MM.1S (cell line): Measurements from ENCODE around the gene GNG11.
A peak's percentile ranks its signal among the peaks of the same experiment; 100 is the strongest.

Source experiments
- DNase-seq: peaks from one replicate; pipeline ENCODE4 v3.0.0-alpha.2; 2015
- H2AFZ ChIP-seq: fragments of 300-600 bp; sonication (generic); 2 replicates; pipeline ENCODE4 v1.6.0; 2016; ENCODE audit warnings: antibody characterized with exemption, low read length
- H3F3A ChIP-seq: fragments of 300-600 bp; sonication (generic); 2 replicates; pipeline ENCODE4 v1.6.1; 2016; ENCODE audit warnings: mild to moderate bottlenecking, antibody characterized with exemption, low read length, moderate library complexity, mixed read lengths; ENCODE audit not compliant: insufficient read depth
- H3K27ac ChIP-seq: fragments of 300-600 bp; sonication (generic); 2 replicates; pipeline ENCODE4 v1.5.1; 2016; ENCODE audit warnings: mild to moderate bottlenecking, low read length
- H3K27me3 ChIP-seq: fragments of 300-600 bp; sonication (generic); replicated peaks from 2 replicates; pipeline ENCODE4 v1.6.0; 2016; ENCODE audit warnings: low read length; ENCODE audit not compliant: insufficient read depth
- H3K36me3 ChIP-seq: fragments of 300-600 bp; sonication (generic); replicated peaks from 2 replicates; pipeline ENCODE4 v1.6.1; 2016; ENCODE audit warnings: mild to moderate bottlenecking, low read length, mixed read lengths; ENCODE audit not compliant: insufficient read depth
- H3K4me1 ChIP-seq: fragments of 300-600 bp; sonication (generic); 2 replicates; pipeline ENCODE4 v1.6.1; 2016; ENCODE audit warnings: low read length, mixed read lengths
- H3K4me2 ChIP-seq: fragments of 300-600 bp; sonication (generic); 2 replicates; pipeline ENCODE4 v1.6.0; 2016; ENCODE audit warnings: low read depth, low read length
- H3K4me3 ChIP-seq: fragments of 300-600 bp; sonication (generic); 2 replicates; pipeline ENCODE4 v1.5.1; 2016; ENCODE audit warnings: low read length, mixed read lengths
- H3K79me2 ChIP-seq: fragments of 300-600 bp; sonication (generic); 2 replicates; pipeline ENCODE4 v1.6.1; 2016; ENCODE audit warnings: mixed run types, low read length, mixed read lengths
- H3K9ac ChIP-seq: fragments of 300-600 bp; sonication (generic); 2 replicates; pipeline ENCODE4 v1.6.1; 2016; ENCODE audit warnings: low read length, mixed read lengths
- H3K9me2 ChIP-seq: fragments of 300-600 bp; sonication (generic); replicated peaks from 2 replicates; pipeline ENCODE4 v1.6.1; 2016; ENCODE audit warnings: mild to moderate bottlenecking, low read length, mixed read lengths; ENCODE audit not compliant: insufficient read depth
- H3K9me3 ChIP-seq: fragments of 300-600 bp; sonication (generic); replicated peaks from 2 replicates; pipeline ENCODE4 v1.6.1; 2016; ENCODE audit warnings: mild to moderate bottlenecking, low read length, mixed read lengths; ENCODE audit not compliant: insufficient read depth
- H4K20me1 ChIP-seq: fragments of 300-600 bp; sonication (generic); 2 replicates; pipeline ENCODE4 v1.6.1; 2016; ENCODE audit warnings: mild to moderate bottlenecking, low read length, moderate library complexity, mixed read lengths; ENCODE audit not compliant: insufficient read depth
- EZH2 ChIP-seq: fragments of 300-600 bp; sonication (generic); optimal IDR thresholded peaks from 2 replicates; pipeline ENCODE3; 2017; ENCODE audit warnings: low read depth, mild to moderate bottlenecking, antibody characterized with exemption, low read length, mixed read lengths
- EZH2phosphoT487 ChIP-seq: fragments of 300-600 bp; sonication (generic); IDR thresholded peaks from 2 replicates; pipeline ENCODE4 v1.6.1; 2018; ENCODE audit warnings: antibody characterized with exemption, low read length
- TF ChIP-seq, protein P1 (sequence below): fragments of 300-600 bp; sonication (generic); IDR thresholded peaks from 2 replicates; pipeline ENCODE4 v1.5.1; 2016; ENCODE audit warnings: antibody characterized with exemption, low read length, mixed read lengths

The GNG11 gene

DNA sequence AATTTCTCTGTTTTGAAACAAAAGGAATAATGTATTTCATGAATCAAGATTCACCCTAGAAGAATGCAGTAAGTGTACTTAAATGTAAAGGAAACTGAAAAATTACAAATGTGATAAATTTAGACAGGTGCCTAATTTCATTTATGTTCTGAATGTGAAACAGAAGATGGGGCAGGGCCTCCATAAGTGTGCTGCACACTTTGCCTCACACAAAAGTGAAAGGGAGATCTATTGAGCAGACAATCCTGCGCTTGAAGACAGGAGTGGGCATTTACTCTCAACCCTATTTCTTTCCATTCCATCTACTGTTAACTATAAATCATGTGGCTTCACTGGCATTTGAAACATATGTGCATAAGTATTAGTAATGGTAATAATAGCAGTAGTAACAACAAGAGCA, 36.2 kb downstream of the GNG11 start:
- H4K20me1 ChIP-seq = no peaks in the 10 kb centered on the region
- H3K36me3 ChIP-seq = no peaks in the 10 kb centered on the region
- H2AFZ ChIP-seq = no peak overlapping the region
- H3K9me2 ChIP-seq = no peaks in the 10 kb centered on the region
- peak; percentile 62 for DNase-seq
- no peak overlapping the region for H3K27ac ChIP-seq
- TF ChIP-seq EZH2phosphoT487 (no peak), EZH2 (no peak)
- TF ChIP-seq, protein P1, sequence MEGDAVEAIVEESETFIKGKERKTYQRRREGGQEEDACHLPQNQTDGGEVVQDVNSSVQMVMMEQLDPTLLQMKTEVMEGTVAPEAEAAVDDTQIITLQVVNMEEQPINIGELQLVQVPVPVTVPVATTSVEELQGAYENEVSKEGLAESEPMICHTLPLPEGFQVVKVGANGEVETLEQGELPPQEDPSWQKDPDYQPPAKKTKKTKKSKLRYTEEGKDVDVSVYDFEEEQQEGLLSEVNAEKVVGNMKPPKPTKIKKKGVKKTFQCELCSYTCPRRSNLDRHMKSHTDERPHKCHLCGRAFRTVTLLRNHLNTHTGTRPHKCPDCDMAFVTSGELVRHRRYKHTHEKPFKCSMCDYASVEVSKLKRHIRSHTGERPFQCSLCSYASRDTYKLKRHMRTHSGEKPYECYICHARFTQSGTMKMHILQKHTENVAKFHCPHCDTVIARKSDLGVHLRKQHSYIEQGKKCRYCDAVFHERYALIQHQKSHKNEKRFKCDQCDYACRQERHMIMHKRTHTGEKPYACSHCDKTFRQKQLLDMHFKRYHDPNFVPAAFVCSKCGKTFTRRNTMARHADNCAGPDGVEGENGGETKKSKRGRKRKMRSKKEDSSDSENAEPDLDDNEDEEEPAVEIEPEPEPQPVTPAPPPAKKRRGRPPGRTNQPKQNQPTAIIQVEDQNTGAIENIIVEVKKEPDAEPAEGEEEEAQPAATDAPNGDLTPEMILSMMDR = no peak
- peaks cover 10% of the 10 kb centered on the region for H3F3A ChIP-seq
- H3K9ac ChIP-seq = no peak overlapping the region
- no peak overlapping the region; the same call in 1 of the 2 replicates for H3K4me3 ChIP-seq
- peak overlapping the region; percentile 43 for H3K4me2 ChIP-seq
- no peaks in the 10 kb centered on the region for H3K79me2 ChIP-seq
- peaks cover 32% of the 10 kb centered on the region for H3K4me1 ChIP-seq
- H3K9me3 ChIP-seq = no peaks in the 10 kb centered on the region
- no peaks in the 10 kb centered on the region for H3K27me3 ChIP-seq

DNA sequence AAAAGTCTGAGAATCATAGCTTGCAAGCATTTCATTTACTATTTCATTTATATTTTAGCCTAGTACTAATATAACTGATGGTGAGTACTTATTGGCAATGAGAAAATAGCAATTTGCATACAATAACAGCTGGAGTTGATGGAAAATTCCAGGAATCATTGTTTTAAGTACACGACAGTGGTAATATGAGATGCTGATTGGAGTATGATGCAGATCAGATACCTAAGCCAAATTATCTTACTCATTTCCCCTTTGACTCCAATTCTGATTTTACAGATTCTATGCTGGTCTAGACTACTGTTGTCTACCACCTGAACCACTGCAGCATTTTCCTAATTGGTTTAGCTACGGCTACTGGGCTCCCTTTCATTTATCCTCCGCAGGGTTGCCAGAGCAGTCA, 36.7 kb downstream of the GNG11 start:
- Histone ChIP-seq H3K27ac (no peak overlapping the region), H3K9ac (no peak overlapping the region), H3K27me3 (no peaks in the 10 kb centered on the region), H2AFZ (no peak overlapping the region), H3F3A (peaks cover 14% of the 10 kb centered on the region), H3K4me2 (peak overlapping the region; percentile 43), H3K4me1 (peaks cover 36% of the 10 kb centered on the region), H3K36me3 (no peaks in the 10 kb centered on the region), H4K20me1 (no peaks in the 10 kb centered on the region), H3K9me2 (no peaks in the 10 kb centered on the region), H3K9me3 (no peaks in the 10 kb centered on the region), H3K4me3 (no peak overlapping the region; the same call in 1 of the 2 replicates), H3K79me2 (no peaks in the 10 kb centered on the region)
- no peak for DNase-seq
- TF ChIP-seq, protein P1 = no peak
- no peak for TF ChIP-seq EZH2phosphoT487
- TF ChIP-seq EZH2 = no peak

DNA sequence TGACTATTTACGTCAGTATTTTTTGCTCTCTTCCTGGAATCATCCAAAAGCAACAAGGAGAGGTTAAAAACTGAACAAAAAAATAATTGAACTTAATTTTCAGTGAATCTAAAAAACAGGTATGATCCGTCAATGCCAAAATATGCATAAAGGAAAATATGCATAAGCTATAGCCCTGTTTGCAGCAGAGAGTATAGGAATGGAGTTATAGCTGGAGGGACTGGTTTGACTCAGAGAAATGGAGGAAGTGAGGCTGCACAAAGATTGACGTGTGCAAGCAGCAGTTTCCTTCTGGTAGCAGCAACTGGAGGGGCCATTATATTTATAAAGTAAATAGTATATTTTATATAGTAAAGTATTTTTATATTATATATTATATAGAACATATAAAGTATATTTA, 37.1 kb downstream of the GNG11 start:
- no peak overlapping the region for H3K27ac ChIP-seq
- peaks cover 14% of the 10 kb centered on the region for H3F3A ChIP-seq
- H3K9ac ChIP-seq = no peak overlapping the region
- DNase-seq = no peak
- no peaks in the 10 kb centered on the region for H3K9me2 ChIP-seq
- H3K4me1 ChIP-seq = peaks cover 38% of the 10 kb centered on the region
- H3K27me3 ChIP-seq = no peaks in the 10 kb centered on the region
- no peaks in the 10 kb centered on the region for H3K36me3 ChIP-seq
- no peak for TF ChIP-seq EZH2phosphoT487
- H3K4me2 ChIP-seq = peak overlapping the region; percentile 43; the same call in 1 of the 2 replicates
- no peaks in the 10 kb centered on the region for H3K9me3 ChIP-seq
- H3K4me3 ChIP-seq = no peak overlapping the region
- no peaks in the 10 kb centered on the region for H3K79me2 ChIP-seq
- H2AFZ ChIP-seq = no peak overlapping the region
- H4K20me1 ChIP-seq = no peaks in the 10 kb centered on the region

- DNase-seq = no peak
- Histone ChIP-seq H3K36me3 (no peaks in the 10 kb centered on the region), H3K4me3 (no peak overlapping the region), H3K79me2 (no peaks in the 10 kb centered on the region), H3K9me3 (no peaks in the 10 kb centered on the region), H3K4me1 (peaks cover 38% of the 10 kb centered on the region), H3K27me3 (no peaks in the 10 kb centered on the region), H3K9ac (no peak overlapping the region), H4K20me1 (no peaks in the 10 kb centered on the region), H3K27ac (no peak overlapping the region), H2AFZ (no peak overlapping the region), H3K4me2 (no peak overlapping the region), H3K9me2 (no peaks in the 10 kb centered on the region), H3F3A (peaks cover 14% of the 10 kb centered on the region)
- TF ChIP-seq EZH2 = no peak
- TF ChIP-seq, protein P1 = no peak
- no peak for TF ChIP-seq EZH2phosphoT487
Observed at GRCh38 chr7:93960986-93961385, 39.5 kb downstream of the GNG11 start.
